GM21515 (cell line): ENCODE measurements around the gene GLMN.

Source experiments
- ATAC-seq: cut with Tn5 transposase; IDR thresholded peaks from one replicate; pipeline ENCODE4 v1.9.1; 2021; ENCODE audit not compliant: unreplicated experiment

GLMN gene, protein sequence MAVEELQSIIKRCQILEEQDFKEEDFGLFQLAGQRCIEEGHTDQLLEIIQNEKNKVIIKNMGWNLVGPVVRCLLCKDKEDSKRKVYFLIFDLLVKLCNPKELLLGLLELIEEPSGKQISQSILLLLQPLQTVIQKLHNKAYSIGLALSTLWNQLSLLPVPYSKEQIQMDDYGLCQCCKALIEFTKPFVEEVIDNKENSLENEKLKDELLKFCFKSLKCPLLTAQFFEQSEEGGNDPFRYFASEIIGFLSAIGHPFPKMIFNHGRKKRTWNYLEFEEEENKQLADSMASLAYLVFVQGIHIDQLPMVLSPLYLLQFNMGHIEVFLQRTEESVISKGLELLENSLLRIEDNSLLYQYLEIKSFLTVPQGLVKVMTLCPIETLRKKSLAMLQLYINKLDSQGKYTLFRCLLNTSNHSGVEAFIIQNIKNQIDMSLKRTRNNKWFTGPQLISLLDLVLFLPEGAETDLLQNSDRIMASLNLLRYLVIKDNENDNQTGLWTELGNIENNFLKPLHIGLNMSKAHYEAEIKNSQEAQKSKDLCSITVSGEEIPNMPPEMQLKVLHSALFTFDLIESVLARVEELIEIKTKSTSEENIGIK

DNA sequence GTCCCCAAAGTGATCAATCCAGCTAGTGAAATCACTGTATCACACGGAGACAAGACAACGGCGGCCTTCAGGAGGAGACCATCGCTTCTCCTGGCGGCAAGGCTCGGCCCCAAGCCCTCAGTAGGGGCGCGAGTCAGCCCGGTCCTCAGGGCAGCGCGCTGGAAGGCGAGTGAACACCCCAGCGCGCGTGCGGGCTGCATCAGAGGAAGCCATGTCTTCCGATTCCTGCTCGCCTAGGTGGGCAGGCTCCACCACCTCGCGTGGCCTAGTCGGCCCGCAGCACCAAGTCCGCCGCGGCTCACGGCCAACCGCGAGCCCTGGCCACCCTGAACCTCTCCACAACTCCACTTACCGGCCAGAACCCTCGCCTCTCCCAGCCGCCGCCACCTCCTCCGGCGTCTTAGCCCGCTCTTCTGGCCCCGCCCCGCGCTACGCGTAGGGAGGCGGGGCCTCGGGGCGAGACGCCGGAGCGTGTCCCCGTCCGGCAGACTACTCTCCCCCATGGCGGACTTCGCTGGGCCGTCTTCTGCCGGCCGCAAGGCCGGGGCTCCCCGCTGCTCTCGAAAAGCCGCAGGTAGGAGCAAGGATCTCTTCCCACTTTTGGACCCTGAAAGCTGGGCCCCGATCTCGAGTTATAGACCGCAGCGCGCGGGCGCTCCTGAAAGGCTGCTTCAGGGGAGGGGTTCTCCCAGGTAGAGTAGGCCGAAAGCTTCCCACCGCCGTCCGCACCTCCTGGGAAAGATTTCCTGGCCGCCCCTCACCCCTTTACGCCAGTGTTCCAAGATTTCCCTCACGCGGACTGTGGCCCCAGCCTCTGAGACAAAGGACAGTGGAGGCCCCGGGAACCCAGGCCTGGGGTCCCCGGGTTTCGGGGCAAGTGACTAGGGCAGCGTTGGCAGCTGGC lies at the start of gene GLMN, which contains the start of gene RPAP2:
GLMN (minus strand) TSS at position 415 of the 904 bp plus-strand sequence. CDS start 988 bp downstream, outside the sequence.
RPAP2 (plus strand) TSS at position 487 of the 904 bp plus-strand sequence; CDS start at position 502, 15 bp downstream.
- ATAC-seq = peak; percentile 99

DNA sequence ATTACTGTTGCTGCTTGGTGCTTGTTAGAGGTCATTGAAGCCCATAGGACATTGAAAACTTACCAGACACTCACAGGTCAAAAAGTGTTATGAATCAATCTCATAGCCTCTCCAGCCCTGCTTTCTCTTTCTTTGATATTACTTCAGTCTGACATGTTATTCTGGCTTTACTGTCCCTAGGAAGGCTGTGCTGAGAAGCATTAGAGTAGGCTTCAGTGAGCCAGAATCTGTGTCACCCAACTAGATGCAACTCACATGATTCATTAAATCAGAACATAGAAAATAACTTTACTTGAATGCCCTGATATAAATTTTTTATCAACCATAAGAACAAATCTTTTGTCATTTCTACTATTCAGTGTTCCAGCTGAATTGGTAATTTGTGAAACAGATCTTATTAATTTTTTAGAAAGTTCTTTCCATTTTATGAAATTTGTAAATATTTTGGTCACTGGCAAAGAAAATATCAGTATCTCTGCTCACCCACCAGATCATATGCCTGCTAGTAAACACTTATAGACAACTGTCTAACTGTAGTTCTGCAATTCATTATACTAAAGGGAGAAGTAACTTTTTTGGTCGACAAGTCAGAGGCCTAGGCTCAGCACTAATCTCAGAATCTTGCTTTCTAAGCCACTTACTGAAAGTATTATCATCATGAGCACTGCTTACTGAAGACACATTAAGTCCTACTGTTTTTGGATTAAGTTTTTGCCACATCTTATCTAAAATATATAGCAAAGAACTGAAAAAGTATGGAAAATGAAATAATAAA lies 48.3 kb upstream of the GLMN start:
- ATAC-seq = no peak

DNA sequence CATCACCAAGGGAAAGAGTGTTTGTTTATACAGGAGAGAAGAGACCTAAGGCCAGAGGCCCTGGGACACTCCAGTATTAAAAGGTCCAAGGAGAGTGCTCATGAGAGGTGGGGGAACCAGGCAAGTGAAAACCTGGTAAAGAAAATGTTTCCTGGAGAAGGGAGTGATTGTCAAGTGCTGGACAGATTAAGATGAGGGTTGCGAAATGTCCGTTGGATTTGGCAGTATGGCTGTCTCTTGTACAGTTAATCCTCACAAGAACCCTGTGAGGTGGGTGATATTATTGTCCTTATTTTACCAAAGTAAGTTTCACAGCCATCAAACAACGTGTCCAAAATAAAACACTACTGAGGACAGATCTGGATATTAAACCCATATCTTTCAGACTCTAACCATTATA lies 44.3 kb upstream of the GLMN start:
- ATAC-seq = no peak

DNA sequence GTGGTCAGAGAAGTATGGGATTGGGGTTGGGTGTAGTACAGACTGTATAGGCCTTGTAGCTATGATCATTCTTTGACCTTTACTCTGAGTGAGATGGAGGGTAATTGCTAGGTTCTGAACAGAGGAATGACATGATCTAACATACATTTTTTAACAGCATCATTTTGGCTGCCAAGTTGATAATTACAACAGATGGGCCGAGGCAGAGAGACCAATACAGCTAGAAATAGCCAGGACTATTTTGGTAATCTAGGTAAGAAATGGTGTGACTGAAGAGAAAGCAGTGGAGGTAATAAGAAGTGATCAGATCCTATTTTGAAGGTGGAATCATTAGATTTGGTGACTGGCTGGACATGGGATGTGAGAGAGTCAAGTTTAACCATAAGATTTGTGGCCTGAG lies 43.6 kb upstream of the GLMN start:
- no peak for ATAC-seq

DNA sequence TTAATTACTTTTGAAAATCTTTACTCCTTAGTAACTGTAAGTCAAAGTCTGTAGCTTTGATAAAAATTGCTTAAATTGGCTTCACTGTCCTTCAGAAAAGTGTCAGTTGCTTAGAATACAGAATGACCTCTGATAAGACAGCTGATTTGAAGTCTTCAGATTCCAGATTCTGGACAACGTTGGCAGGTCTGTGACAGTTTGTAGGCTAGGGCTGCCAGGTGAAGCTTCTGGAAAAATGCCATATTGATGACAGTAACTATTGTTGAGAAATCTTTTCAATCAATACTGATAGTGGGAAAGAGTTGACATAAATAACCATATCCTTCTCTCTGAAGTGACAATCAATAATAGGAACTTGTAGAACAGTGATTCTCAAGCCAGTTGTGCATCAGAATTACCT lies 41.4 kb upstream of the GLMN start:
- no peak for ATAC-seq

DNA sequence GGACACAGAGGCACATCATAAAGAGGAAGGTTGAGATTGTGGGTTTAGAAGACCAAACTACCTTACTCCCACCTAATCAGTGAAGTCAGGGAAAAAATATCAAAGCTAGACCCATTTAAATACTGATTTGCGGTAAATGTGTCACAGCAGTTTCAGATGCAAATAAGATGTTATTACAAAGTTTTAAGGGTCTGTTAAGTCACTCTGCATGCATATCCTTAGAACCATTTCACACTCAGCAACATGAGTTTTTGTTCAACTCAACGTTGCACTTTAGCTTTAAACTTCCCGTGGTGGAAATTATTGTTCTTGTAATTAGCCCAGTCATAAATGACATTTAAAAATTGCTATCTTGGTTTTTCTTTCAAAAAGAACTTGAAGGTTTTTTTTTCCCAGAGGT lies 34.9 kb upstream of the GLMN start:
- ATAC-seq = no peak

DNA sequence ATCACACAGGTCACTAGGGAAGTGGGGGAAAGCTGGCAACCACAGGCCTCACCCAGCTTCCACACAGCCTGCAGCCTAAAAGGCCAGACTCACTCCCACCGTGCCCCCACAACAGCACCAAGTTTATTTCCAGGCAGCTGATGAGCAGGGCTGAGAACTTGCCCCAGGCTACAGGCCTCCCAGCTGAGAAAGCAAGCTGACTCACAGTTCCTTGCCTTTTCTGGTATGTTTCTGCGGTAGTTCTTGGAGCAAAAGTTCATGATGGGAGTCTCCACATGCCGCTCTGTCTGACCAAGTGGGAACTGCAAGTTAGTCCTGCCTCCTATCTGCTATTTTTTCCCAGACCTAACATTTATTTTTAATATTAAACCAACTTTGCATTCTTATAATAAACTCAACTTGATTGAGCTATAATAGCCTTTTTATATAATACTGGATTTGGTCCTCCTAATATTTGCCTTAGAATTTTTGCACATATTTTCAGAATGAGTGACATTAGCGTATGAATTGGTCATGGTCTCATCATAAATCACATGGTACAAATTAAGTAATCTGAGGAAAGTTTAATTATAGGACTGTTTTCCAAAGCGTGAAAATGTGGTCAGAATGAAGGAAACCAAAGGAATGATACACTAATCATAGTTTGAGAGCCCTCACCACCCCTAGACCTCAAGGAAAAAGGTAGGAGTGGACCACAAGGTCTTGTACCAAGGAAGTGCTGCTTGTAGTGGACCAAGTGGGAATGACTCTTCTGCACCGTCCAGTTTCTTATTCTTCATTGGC lies 30.8 kb upstream of the GLMN start:
- ATAC-seq = no peak

DNA sequence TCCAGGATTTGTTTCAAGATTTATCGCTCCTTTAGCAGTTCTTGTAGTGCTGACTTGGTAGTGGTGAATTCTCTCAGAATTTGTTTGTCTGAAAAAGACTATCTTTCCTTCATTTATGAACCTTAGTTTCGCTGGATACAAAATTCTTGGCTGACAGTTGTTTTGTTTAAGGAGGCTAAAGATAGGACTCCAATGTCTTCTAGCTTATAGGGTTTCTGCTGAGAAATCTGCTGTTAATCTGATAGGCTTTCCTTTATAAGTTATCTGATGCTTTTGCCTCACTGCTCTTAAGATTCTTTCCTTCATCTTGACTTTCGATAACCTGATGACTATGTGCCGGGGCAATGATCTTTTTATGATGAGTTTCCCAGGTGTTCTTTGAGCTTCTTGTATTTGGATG lies 29.0 kb upstream of the GLMN start:
- ATAC-seq = no peak

DNA sequence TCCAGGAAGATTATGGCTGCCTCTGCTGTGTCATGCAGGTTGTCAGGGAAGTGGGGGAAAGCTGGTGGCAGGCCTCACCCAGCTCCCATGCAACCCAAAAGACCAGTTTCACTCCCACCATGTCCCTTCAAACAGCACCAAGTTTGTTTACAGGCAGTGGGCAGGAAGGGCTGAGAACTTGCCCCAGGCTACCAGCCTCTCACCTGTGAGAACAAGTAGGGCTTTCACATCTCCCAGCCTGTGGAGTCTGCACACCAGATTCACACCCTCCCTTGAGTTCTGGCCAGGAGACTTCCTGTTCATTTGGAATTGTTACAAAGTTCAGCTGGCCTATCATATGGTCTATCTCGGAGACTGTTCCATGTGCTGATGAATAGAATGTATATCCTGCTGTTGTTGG lies 27.9 kb upstream of the GLMN start:
- no peak for ATAC-seq

DNA sequence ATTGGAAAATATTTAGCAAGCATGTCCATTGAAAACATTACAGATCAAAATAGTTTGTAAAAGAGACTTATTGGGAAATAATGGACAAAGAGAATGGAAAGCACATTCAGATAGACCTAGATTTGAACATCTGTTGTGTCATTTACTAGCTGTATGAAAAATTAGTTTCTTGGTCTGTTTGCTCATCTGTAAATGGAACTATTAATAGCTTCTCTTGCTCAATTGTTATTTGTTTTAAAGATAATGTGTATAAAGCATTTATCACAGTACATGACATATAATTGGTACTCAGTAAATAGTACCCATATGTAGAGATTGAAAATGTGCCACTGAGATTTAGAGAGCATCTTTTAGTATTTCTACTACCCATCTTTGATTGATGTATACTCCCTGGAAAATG lies 26.0 kb upstream of the GLMN start:
- ATAC-seq = no peak

DNA sequence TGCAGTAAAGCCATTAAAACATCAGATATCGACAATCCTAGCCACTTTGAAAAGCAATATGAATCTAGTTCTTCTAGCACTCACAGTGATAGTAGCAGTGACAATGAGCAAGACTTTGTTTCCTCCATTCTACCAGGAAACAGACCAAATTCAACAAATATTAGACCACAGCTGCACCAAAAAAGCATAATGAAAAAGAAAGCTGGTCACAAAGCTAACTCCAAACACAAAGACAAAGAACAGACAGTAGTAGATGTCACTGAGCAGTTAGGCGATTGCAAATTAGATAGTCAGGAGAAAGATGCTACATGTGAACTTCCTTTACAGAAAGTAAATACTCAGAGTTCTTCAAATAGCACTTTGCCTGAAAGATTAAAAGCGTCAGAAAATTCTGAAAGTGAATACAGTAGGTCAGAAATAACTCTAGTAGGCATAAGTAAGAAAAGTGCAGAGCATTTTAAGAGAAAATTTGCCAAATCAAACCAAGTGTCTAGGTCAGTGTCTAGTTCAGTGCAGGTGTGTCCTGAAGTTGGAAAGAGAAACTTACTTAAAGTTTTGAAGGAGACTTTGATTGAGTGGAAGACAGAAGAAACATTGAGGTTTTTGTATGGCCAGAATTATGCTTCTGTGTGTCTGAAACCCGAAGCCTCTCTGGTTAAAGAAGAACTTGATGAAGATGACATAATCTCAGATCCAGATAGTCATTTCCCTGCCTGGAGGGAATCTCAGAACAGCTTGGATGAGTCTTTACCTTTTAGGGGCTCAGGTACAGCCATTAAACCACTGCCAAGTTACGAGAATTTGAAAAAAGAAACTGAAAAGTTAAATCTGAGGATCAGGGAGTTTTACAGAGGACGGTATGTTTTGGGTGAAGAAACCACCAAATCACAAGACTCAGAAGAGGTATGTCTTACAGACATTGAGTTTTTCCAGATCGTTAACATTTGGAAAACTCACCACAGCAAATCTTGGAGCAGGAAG lies 25.0 kb upstream of the GLMN start:
- no peak for ATAC-seq

DNA sequence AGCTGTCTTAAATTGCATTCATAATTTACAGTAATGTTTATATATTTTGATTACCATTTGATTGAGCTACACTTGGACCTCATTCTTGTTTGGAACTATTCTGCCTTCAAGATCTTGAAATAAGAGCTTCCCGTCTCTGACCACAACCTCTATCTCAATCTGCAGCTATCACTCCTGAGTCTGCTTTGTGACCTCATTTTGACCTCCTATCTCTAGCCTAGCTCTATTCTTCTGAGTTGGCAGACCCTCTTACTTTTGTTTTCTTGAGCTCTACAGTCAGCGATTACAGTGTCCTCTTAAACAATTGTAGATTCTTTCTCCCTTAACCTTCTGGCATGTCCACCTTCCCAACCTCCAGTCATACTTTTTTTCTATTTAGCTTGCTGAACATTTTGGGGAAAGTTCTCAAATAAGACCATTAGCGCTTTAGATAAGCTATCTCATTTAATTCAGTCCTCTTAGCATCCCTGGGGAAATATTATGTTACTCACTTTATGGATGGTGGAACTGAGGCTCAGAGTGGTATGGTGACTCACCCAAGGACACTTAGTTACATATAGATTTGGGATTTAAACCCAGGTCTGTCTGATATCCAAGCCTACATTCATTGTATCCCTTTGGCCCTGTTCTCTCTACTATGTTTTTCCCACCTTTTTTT lies 19.2 kb upstream of the GLMN start:
- no peak for ATAC-seq

DNA sequence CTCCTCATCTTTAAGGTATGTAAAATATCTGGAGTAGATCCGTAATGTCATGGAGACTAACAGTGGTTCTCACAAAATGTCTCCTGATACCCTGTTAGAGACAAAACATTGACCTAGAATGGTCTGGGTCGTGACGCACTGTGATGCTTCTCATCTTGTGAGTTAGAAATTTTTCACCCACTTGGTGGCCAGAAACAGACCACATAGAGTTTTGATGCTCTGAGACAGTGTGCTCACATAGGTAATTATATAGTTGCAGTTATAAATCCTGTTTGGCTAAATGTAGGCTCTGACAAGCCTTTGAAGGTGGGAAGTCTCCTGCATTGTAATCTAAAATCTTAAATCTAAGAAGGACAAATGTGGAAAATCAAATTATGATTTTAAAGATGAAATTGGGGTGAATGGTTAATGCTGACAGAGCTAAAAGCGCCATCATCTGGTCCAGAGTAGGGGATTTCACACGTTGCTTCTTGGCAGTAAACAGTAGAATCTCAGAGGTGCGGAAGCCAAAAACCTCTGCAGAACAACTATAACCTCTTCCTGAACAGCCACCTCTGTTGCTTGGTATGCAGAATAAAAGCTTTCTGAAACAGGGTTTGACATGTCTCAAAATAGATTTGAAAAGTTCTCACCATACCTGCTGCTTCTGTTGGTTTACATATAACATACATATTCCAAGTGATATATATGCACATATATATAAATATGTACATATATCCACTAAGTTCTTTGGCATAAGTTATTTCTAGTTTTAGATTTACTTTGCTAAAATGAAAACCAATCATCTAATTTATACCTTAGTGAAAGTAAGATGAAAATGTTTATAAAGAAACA lies 17.2 kb upstream of the GLMN start:
- no peak for ATAC-seq

DNA sequence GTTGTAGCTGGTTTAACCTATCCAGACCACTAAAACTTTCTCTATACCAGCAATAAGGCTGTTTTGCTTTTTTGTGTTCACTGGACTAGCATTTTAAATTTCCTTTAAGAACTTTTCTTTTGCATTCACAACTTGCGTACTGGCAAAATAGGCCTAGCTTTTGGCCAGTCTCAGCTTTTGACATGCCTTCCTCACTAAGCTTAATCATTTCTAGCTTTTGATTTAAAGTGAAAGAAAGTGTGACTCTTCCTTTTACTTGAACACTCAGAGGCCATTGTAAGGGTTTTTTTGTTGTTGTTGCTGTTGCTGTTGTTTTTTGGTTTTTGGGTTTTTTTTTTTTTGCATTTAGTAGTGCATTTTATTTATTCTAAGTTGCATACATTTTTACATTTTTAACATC lies 15.2 kb upstream of the GLMN start:
- ATAC-seq = no peak

DNA sequence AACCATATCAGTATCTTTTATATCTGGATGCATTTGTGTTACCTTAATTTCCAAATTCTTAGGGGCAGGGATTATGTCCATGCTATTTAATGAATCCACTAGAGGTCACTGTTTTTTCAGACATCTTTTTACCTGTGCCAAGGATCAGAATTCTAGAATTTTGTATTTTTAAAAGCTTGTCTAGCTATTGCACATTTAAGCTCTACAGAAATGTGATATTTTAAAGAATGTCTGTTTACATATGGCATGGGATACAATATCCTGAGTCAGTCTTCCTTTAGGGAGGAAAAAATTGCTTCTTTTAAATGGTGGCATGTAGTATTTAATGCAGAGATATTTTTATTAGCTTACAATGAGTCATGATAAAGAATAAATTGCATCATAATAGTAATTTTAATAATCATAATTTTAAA lies 11.4 kb upstream of the GLMN start:
- ATAC-seq = no peak

DNA sequence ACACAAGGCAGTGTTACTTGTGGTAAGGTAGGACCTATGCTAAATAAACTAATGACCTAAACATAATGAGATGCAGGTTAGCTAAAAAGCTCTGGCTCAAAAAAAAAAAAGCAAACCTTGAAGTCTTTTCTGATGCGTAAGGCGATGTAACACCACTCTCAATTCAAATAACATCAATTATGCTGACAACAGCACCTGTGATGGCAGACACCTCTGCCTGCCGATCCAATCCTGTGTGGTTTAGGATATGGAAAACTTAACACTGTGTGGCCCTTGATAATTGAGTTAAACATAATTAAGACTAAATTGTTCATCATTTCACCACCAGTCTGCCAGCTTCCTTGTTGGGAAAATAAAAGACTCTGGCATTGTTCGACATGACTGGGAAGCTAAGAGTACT lies 9.2 kb upstream of the GLMN start:
- ATAC-seq = no peak

DNA sequence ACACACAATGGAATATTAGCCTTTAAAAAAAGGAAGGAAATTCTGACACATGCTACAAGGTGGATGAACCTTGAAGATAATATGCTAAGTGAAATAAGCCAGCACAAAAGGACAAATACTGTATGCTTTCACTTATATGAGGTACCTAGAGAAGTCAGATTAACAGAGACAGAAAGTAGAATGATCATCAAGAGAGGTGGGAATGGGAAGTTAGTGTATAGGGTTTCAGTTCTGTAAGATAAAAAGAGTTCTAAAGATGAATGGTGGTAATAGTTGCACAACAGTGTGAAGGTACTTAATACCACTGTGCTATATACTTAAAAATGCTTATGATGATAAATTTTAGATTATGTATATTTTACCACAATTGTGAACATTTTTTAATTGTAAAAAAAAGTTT lies 7.2 kb upstream of the GLMN start:
- no peak for ATAC-seq
